Tibial nerve (tissue), 4 donors: ENCODE measurements around the gene ADAMTS18. TPM values are rescaled to one million over a fixed set of nuclear protein-coding genes. Genes with fewer than 3 reads are reported as not detected.

Experiments used
- DNase-seq, 2 donors: peaks; one replicate each; pipeline ENCODE4 v3.0.0-alpha.2; 2019; ENCODE audit warnings: low spot score in 2 of 2
- H3K27ac ChIP-seq, 4 donors: fragments of 200-600 bp; sonication (generic) in 3 of 4; one replicate each; pipeline ENCODE4 v1.5.1; 2017 to 2019; ENCODE audit warnings: mild to moderate bottlenecking in 1 of 4
- H3K27me3 ChIP-seq, 2 donors: fragments of 200-600 bp; sonication (generic) in 1 of 2; one replicate each; pipeline versions ENCODE4 v1.5.1 to v1.6.0; 2017 to 2019
- H3K36me3 ChIP-seq, 3 donors: fragments of 200-600 bp; sonication (generic); one replicate each; pipeline ENCODE4 v1.5.1; 2018 to 2019
- H3K4me1 ChIP-seq, 4 donors: fragments of 200-600 bp; sonication (generic) in 3 of 4; one replicate each; pipeline ENCODE4 v1.5.1; 2017 to 2019
- H3K4me3 ChIP-seq, 4 donors: fragments of 200-600 bp; sonication (generic) in 3 of 4; one replicate each; pipeline ENCODE4 v1.5.1; 2017 to 2019; ENCODE audit warnings: mild to moderate bottlenecking in 1 of 4, moderate library complexity in 1 of 4
- H3K9me3 ChIP-seq, 4 donors: fragments of 200-600 bp; sonication (generic) in 3 of 4; one replicate each; pipeline ENCODE4 v1.5.1; 2017 to 2019
- CTCF ChIP-seq, 5 experiments: fragments of 200-600 bp in 3 of 5; fragments of 450-650 bp in 2 of 5; sonication (generic) in 3 of 5; IDR thresholded peaks; one replicate each; pipeline ENCODE4 v1.5.1; 2016 to 2019; ENCODE audit warnings: antibody characterized with exemption in 5 of 5, mild to moderate bottlenecking in 3 of 5, moderate library complexity in 2 of 5
- EP300 ChIP-seq, 2 donors: sonication (generic); formaldehyde crosslinking; IDR thresholded peaks; one replicate each; pipeline ENCODE4 v1.6.1; 2017; ENCODE audit warnings: antibody characterized with exemption in 2 of 2, mild to moderate bottlenecking in 1 of 2
- POLR2A ChIP-seq, 2 donors: fragments of 450-650 bp; IDR thresholded peaks; one replicate each; pipeline ENCODE4 v1.6.1; 2017; ENCODE audit warnings: antibody characterized with exemption in 2 of 2, mild to moderate bottlenecking in 2 of 2, moderate library complexity in 2 of 2
- WGBS, 2 donors: methylation state at CpG; one replicate each; pipeline ENCODE4 v1.1.5; 2018; 5-methylcytosine and 5-hydroxymethylcytosine counted together
- total RNA-seq, 4 donors: library from RNA; depleted of rRNA; stranded (reverse); fragments of >200 nt; gene quantifications; one replicate each; pipeline ENCODE4 v1.1.0, GENCODE V29; 2016

The ADAMTS18 gene
- total RNA-seq, 4 donors from 2014 or later, result under 0.01 to 0.60 (median 0.21) TPM

- H3K27me3 ChIP-seq, result no peaks in the 10 kb centered on the region
- H3K27ac ChIP-seq, result no peak overlapping the region
- no peaks in the 10 kb centered on the region for H3K4me1 ChIP-seq
- no peak for DNase-seq
- no peaks in the 10 kb centered on the region for H3K36me3 ChIP-seq
- H3K4me3 ChIP-seq, result no peak overlapping the region
- no peaks in the 10 kb centered on the region for H3K9me3 ChIP-seq
- no peak for TF ChIP-seq POLR2A (IDR thresholded peaks at IDR 0.05)
- 68 to 70% methylated on average over 3 of the region's 3 CpGs for WGBS, 2 donors
Measured at GRCh38 chr16:77385481-77385880, 49.4 kb downstream of the ADAMTS18 start.

DNA sequence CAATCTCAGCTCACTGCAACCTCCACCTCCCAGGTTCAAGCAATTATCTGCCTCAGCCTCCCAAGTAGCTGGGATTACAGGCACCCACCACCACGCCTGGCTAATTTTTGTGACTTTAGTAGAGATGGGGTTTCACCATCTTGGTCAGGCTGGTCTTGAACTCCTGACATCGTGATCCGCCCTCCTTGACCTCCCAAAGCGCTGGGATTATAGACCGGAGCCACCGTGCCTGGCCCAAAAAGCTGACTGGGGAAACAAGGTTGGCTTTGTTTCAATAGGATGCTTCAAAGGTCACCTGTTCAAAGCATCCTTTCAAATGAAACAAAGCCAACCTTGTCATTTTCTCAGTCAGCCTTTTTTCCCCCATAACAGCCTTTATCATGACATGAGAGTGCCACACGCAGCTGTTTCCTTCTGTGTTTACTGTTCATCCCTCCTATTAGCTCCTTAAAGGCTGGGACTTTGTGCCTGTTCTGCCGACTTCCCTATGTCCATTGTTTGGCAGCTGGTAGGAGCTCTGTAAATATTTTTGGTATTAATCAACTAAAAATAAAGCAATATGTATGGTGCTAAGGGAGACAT, 51.1 kb downstream of the ADAMTS18 start:
- no peaks in the 10 kb centered on the region for H3K27me3 ChIP-seq
- DNase-seq, result no peak
- H3K36me3 ChIP-seq, result no peaks in the 10 kb centered on the region
- no peaks in the 10 kb centered on the region for H3K4me1 ChIP-seq
- no peaks in the 10 kb centered on the region for H3K9me3 ChIP-seq
- TF ChIP-seq EP300 (IDR thresholded peaks at IDR 0.05) (no peak), POLR2A (IDR thresholded peaks at IDR 0.05) (no peak), CTCF (IDR thresholded peaks at IDR 0.05) (no peak)
- no peak overlapping the region for H3K4me3 ChIP-seq
- no peak overlapping the region for H3K27ac ChIP-seq
- WGBS, 2 donors, result 53 to 63% methylated on average over 8 of the region's 8 CpGs

DNA sequence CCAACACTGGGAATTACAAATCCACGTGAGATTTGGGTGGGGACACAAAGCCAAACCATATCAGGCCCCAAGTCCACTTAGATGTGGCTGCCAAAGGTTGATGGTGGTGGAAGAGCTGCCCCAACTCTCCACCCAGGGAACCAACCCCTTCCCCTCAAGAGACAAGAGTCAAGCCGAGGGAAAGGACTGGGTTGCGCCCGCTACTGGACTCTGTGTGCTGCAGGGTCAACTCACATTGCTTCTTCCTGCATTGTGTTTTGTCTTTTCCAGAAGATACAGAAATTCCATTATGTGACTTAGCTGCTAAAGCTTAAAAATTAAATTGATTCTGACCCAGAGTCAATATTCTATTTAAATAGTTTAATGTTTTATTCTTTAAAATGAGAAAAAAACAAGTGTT, 58.5 kb downstream of the ADAMTS18 start:
- no peak for DNase-seq
- no peak overlapping the region for H3K4me3 ChIP-seq
- no peaks in the 10 kb centered on the region for H3K36me3 ChIP-seq
- no peak for TF ChIP-seq CTCF (IDR thresholded peaks at IDR 0.05)
- TF ChIP-seq POLR2A (IDR thresholded peaks at IDR 0.05), result no peak
- no peak for TF ChIP-seq EP300 (IDR thresholded peaks at IDR 0.05)
- no peak overlapping the region for H3K27ac ChIP-seq
- H3K27me3 ChIP-seq, result no peaks in the 10 kb centered on the region
- no peaks in the 10 kb centered on the region for H3K4me1 ChIP-seq
- WGBS, 2 donors, result 58 to 68% methylated on average over 3 to 4 of the region's 4 CpGs
- H3K9me3 ChIP-seq, result peaks cover 0 to 3% (median 0%) of the 10 kb centered on the region in 4 donors

GRCh38 chr16:77375396-77375795, 59.4 kb downstream of the ADAMTS18 start:
- no peak for DNase-seq
- Histone ChIP-seq H3K27ac (no peak overlapping the region), H3K36me3 (no peaks in the 10 kb centered on the region), H3K9me3 (peaks cover 0 to 8% (median 0%) of the 10 kb centered on the region in 4 donors), H3K4me1 (no peaks in the 10 kb centered on the region), H3K27me3 (no peaks in the 10 kb centered on the region), H3K4me3 (no peak overlapping the region)
- WGBS, 2 donors, result 90 to 95% methylated on average over 7 of the region's 7 CpGs
- no peak for TF ChIP-seq EP300 (IDR thresholded peaks at IDR 0.05)
- no peak for TF ChIP-seq CTCF (IDR thresholded peaks at IDR 0.05)
- TF ChIP-seq POLR2A (IDR thresholded peaks at IDR 0.05), result no peak

GRCh38 chr16:77374384-77374783, 60.5 kb downstream of the ADAMTS18 start:
- Histone ChIP-seq H3K4me1 (no peaks in the 10 kb centered on the region), H3K36me3 (no peaks in the 10 kb centered on the region)
- WGBS, 2 donors, result 12 to 22% methylated on average over 1 of the region's 1 CpG

More at GRCh38 chr16:77374384-77374783, 60.5 kb downstream of the ADAMTS18 start:
- no peak for DNase-seq
- Histone ChIP-seq H3K9me3 (peaks cover 0 to 8% (median 0%) of the 10 kb centered on the region in 4 donors), H3K27ac (no peak overlapping the region), H3K27me3 (no peaks in the 10 kb centered on the region), H3K4me3 (no peak overlapping the region)
- TF ChIP-seq POLR2A (IDR thresholded peaks at IDR 0.05) (no peak), EP300 (IDR thresholded peaks at IDR 0.05) (no peak), CTCF (IDR thresholded peaks at IDR 0.05) (no peak)
